Measurements from ENCODE around the gene TMEM231. TPM values are rescaled to one million over a fixed set of nuclear protein-coding genes. Genes with fewer than 3 reads are reported as not detected.
A peak's percentile ranks its signal among the peaks of the same experiment; 100 is the strongest.
"Not testable (repeated sequence)": the region's sequence is repeated elsewhere in the genome, so short reads cannot be mapped to it uniquely, and the experiment has no call there.

TMEM231 gene
- total RNA-seq, 1 donor from 2014 or later: 10.8 TPM

GRCh38 chr16:75502916-75503605 is 53.0 kb downstream of the TMEM231 start:
- no peaks in the 10 kb centered on the region for H3K9me3 Mint-ChIP-seq
- H3K27me3 Mint-ChIP-seq (ENCODE audit: low read depth): no peaks in the 10 kb centered on the region
- no peaks in the 10 kb centered on the region for H3K36me3 Mint-ChIP-seq

GRCh38 chr16:75501820-75502219 is 54.2 kb downstream of the TMEM231 start:
- peaks cover 12% of the 10 kb centered on the region for H3K4me1 Mint-ChIP-seq
- DNase-seq (ENCODE audit: low spot score in 2 of 2, unreplicated experiment in 2 of 2); H3K4me3 Mint-ChIP-seq; H3K9me3 Mint-ChIP-seq; H3K27ac Mint-ChIP-seq; H3K27me3 Mint-ChIP-seq (ENCODE audit: low read depth); H3K36me3 Mint-ChIP-seq: not testable (repeated sequence)

More at GRCh38 chr16:75502916-75503605, 53.0 kb downstream of the TMEM231 start:
- peaks cover 12% of the 10 kb centered on the region for H3K4me1 Mint-ChIP-seq
- no peak for TF ChIP-seq CTCF (IDR thresholded peaks at IDR 0.05; ENCODE audit: unreplicated experiment)
- no peak for DNase-seq (ENCODE audit: low spot score in 2 of 2, unreplicated experiment in 2 of 2)
- H3K4me3 Mint-ChIP-seq: no peak overlapping the region
- no peak overlapping the region for H3K27ac Mint-ChIP-seq

DNA sequence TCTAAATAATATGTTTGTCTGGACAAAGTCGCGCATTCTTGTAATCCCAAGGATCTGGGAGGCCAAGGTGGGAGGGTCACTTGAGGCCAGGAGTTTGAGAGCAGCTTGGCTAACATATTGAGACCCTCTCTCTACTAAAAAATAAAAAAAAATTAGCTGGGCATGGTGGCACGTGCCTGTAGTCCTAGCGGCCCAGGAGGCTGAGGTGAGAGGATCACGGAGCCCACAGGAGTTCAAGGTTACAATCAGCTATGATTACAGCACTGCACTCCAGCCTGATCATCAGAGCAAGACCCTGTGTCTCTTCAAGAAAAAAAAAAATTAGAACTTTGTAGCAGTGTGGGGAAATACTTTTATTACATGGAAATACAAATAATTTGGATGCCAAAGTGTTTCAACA is 54.7 kb downstream of the TMEM231 start:
- no peak for DNase-seq (ENCODE audit: low spot score in 2 of 2, unreplicated experiment in 2 of 2)
- H3K27me3 Mint-ChIP-seq (ENCODE audit: low read depth): peaks cover 11% of the 10 kb centered on the region
- no peak overlapping the region for H3K27ac Mint-ChIP-seq
- H3K36me3 Mint-ChIP-seq: no peaks in the 10 kb centered on the region
- no peak for TF ChIP-seq CTCF (IDR thresholded peaks at IDR 0.05; ENCODE audit: unreplicated experiment)
- H3K4me3 Mint-ChIP-seq: no peak overlapping the region
- no peaks in the 10 kb centered on the region for H3K9me3 Mint-ChIP-seq
- H3K4me1 Mint-ChIP-seq: peaks cover 9% of the 10 kb centered on the region

- Mint-ChIP-seq H3K27me3 (ENCODE audit: low read depth) (peaks cover 23% of the 10 kb centered on the region), H3K4me1 (peaks cover 10% of the 10 kb centered on the region)
- H3K36me3 Mint-ChIP-seq, H3K4me3 Mint-ChIP-seq, H3K27ac Mint-ChIP-seq, H3K9me3 Mint-ChIP-seq: not testable (repeated sequence)
- peak in 1 of 2 experiments; percentile 53 for DNase-seq (ENCODE audit: low spot score in 2 of 2, unreplicated experiment in 2 of 2)
These were observed 57.3 kb downstream of the TMEM231 start for GRCh38 chr16:75498605-75499322.

DNA sequence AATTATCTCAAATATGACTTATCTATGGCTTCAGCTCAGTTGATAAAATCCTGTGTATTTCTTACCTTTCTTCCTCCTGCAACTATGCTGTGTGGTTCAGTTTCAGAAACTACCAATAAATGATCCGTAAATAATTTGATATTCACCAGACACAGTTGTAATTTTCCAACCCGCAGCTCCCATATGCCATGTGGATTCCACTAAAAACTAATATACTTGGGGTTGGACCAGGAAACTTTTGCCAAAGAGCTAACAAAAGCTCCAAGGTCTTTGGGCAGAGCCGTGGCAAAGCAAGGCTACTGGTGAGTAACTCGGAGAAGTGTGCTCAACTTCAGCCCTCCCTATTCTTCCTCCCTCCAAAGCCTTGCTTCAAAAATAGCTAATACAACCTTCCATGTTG is 58.5 kb downstream of the TMEM231 start:
- no peak for TF ChIP-seq CTCF (IDR thresholded peaks at IDR 0.05; ENCODE audit: unreplicated experiment)
- Mint-ChIP-seq H3K27ac (no peak overlapping the region), H3K4me1 (peaks cover 15% of the 10 kb centered on the region), H3K4me3 (no peak overlapping the region), H3K36me3 (no peaks in the 10 kb centered on the region), H3K9me3 (no peaks in the 10 kb centered on the region), H3K27me3 (ENCODE audit: low read depth) (peaks cover 25% of the 10 kb centered on the region)
- no peak for DNase-seq (ENCODE audit: low spot score in 2 of 2, unreplicated experiment in 2 of 2)

DNA sequence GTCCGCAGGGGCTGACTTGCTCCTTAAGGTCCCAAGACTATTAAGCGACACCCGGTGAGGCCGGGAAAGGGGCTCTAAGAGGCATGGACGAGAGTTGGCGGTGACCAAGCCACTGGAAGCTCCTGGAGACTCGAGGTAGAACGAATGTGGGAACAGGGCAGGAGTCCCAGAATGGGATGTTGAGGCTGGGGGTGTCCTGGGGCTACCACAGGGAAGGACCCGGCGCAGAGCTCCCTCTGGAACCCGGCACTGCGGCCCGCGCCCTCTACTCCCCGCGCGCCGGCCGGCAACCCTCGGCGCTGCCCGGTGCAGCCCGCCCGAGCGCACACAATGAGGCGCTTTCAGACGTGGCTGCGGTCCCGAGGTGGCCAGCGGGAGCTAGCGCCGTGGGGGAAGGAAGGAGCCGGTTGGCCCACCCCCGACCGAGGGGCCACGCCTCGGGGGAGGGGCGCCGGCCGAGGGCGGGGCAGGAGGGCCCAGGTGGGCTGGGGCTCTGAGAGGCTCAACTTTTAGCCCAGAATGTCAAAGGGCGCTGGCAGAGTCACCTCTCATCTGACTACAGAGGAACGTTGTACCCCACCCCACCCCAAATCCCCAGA is 60.9 kb downstream of the TMEM231 start, which contains the start of gene CHST6:
Gene CHST6, minus strand, starts transcription at position 366 of the 599 bp plus-strand sequence. CDS start 15,613 bp downstream, outside the sequence.
- Mint-ChIP-seq H3K27ac (no peak within 1 kb of the TSS), H3K9me3 (no peaks in the 10 kb centered on the region), H3K27me3 (ENCODE audit: low read depth) (peaks cover 25% of the 10 kb centered on the region), H3K4me1 (peaks cover 22% of the 10 kb centered on the region), H3K4me3 (peak within 1 kb of the TSS; percentile 76), H3K36me3 (no peaks in the 10 kb centered on the region)
- TF ChIP-seq CTCF (IDR thresholded peaks at IDR 0.05; ENCODE audit: unreplicated experiment): no peak
- peak in 1 of 2 experiments; percentile 47 for DNase-seq (ENCODE audit: low spot score in 2 of 2, unreplicated experiment in 2 of 2)
